OCI-LY1 (cell line): ENCODE results near the gene DDX49.

Experiments
- H2AFZ ChIP-seq: fragments of 200-600 bp; sonication (generic), shearing (Covaris generic); 2 replicates; pipeline ENCODE4 v1.6.0; 2014; ENCODE audit warnings: antibody characterized with exemption, mild to moderate bottlenecking, low read length
- H3F3A ChIP-seq: fragments of 200-600 bp; sonication (generic), shearing (Covaris generic); 2 replicates; pipeline ENCODE4 v1.6.0; 2014; ENCODE audit warnings: mild to moderate bottlenecking, antibody characterized with exemption, low read length, moderate library complexity; ENCODE audit not compliant: insufficient read depth
- H3K27ac ChIP-seq: fragments of 200-600 bp; sonication (generic); 2 replicates; pipeline ENCODE4 v1.5.1; 2014; ENCODE audit warnings: low read length, mixed run types, mild to moderate bottlenecking, low read depth; ENCODE audit not compliant: poor library complexity, severe bottlenecking
- H3K27me3 ChIP-seq: fragments of 200-600 bp; sonication (generic); 2 replicates; pipeline ENCODE4 v1.6.0; 2014; ENCODE audit warnings: antibody characterized with exemption, mild to moderate bottlenecking, low read length, moderate library complexity; ENCODE audit not compliant: insufficient read depth
- H3K36me3 ChIP-seq: fragments of 200-600 bp; sonication (generic); 2 replicates; pipeline ENCODE4 v1.6.1; 2014; ENCODE audit warnings: mild to moderate bottlenecking, antibody characterized with exemption, low read length, moderate library complexity, mixed read lengths; ENCODE audit not compliant: insufficient read depth
- H3K4me1 ChIP-seq: fragments of 200-600 bp; sonication (generic); 2 replicates; pipeline ENCODE4 v1.5.1; 2014; ENCODE audit warnings: mild to moderate bottlenecking, low read length, moderate library complexity; ENCODE audit not compliant: insufficient read depth, severe bottlenecking
- H3K4me2 ChIP-seq: fragments of 200-600 bp; sonication (generic), shearing (Covaris generic); 2 replicates; pipeline ENCODE4 v1.6.1; 2014; ENCODE audit warnings: low read length
- H3K4me3 ChIP-seq: fragments of 200-600 bp; sonication (generic); 2 replicates; pipeline ENCODE4 v1.5.1; 2014; ENCODE audit warnings: low read length, low read depth, mild to moderate bottlenecking, mixed read lengths; ENCODE audit not compliant: poor library complexity, severe bottlenecking
- H3K79me2 ChIP-seq: fragments of 200-600 bp; shearing (Covaris generic); 2 replicates; pipeline ENCODE4 v1.6.1; 2016; ENCODE audit warnings: mixed run types, low read length, mixed read lengths; ENCODE audit not compliant: insufficient read depth
- H3K9ac ChIP-seq: fragments of 200-600 bp; sonication (generic), shearing (Covaris generic); 2 replicates; pipeline ENCODE4 v1.6.1; 2014; ENCODE audit warnings: mild to moderate bottlenecking, low read length, mixed read lengths
- H3K9me2 ChIP-seq: fragments of 200-600 bp; sonication (generic), shearing (Covaris generic); 2 replicates; pipeline ENCODE4 v1.6.1; 2014; ENCODE audit warnings: low read depth, mild to moderate bottlenecking, low read length, mixed read lengths
- H3K9me3 ChIP-seq: fragments of 200-600 bp; shearing (Covaris generic); 2 replicates; pipeline ENCODE4 v1.6.1; 2014; ENCODE audit warnings: low read length, mixed read lengths
- H4K20me1 ChIP-seq: fragments of 200-600 bp; sonication (generic), shearing (Covaris generic); 2 replicates; pipeline ENCODE4 v1.6.0; 2016; ENCODE audit warnings: mild to moderate bottlenecking, low read length; ENCODE audit not compliant: insufficient read depth
- CTCF ChIP-seq: fragments of 200-600 bp; sonication (generic), shearing (Covaris generic); IDR thresholded peaks from 2 replicates; pipeline ENCODE4 v1.5.1; 2017; ENCODE audit warnings: mild to moderate bottlenecking, antibody characterized with exemption, low read length, moderate library complexity, mixed read lengths
- EZH2 ChIP-seq: fragments of 200-600 bp; sonication (generic), shearing (Covaris generic); IDR thresholded peaks from 2 replicates; pipeline ENCODE4 v1.8.0; 2017; ENCODE audit warnings: borderline replicate concordance, mixed run types, mild to moderate bottlenecking, antibody characterized with exemption, low read length, moderate library complexity, mixed read lengths

DDX49 gene

DNA sequence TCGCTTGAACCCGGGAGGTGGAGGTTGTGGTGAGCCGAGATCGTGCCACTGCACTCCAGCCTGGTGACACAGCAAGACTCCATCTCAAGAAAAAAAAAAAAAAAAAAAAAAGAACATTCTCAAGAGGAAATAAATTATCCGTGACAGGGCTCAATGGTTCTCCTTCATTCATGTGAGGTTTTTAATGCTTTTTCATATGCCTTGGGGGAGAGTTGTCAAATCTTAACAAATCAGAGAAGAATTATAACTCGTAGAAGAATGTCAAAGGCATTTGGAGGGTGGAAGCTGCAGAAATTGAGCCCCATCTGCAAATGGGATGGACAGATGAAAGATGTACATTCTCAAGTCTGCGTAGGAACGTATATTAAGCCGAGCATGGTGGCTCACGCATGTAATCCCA is 56.4 kb downstream of the DDX49 start:
- Histone ChIP-seq H3K79me2 (no peaks in the 10 kb centered on the region), H4K20me1 (no peaks in the 10 kb centered on the region), H3K4me3 (no peak overlapping the region), H3K4me1 (no peaks in the 10 kb centered on the region), H3K9me3 (no peaks in the 10 kb centered on the region), H3K9ac (no peak overlapping the region), H3K36me3 (no peaks in the 10 kb centered on the region), H3F3A (no peaks in the 10 kb centered on the region), H2AFZ (no peak overlapping the region), H3K27me3 (no peaks in the 10 kb centered on the region), H3K9me2 (no peaks in the 10 kb centered on the region), H3K4me2 (no peak overlapping the region), H3K27ac (no peak overlapping the region)
- TF ChIP-seq EZH2 (no peak), CTCF (no peak)
